ENCODE results near the gene LRRFIP1. TPM values are rescaled to one million over a fixed set of nuclear protein-coding genes. Genes with fewer than 3 reads are reported as not detected.

Gene LRRFIP1
- total and polyA plus RNA-seq, 2 of the 13 experiments (the other 11 are each of a cell fraction or from before 2014, with no cell fraction given), result 15.9 to 40.5 TPM

- TF ChIP-seq ZNF577 (CRISPR knock-in tag; IDR thresholded peaks at IDR 0.05; ENCODE audit: borderline replicate concordance, low read depth) (no peak), ONECUT2 (CRISPR knock-in tag; IDR thresholded peaks at IDR 0.05) (no peak), PHF5A (CRISPR knock-in tag; IDR thresholded peaks at IDR 0.05; ENCODE audit: low read depth, unreplicated experiment) (peak; percentile 22), MZF1 (CRISPR knock-in tag; IDR thresholded peaks at IDR 0.05; ENCODE audit: borderline replicate concordance) (no peak), ZNF343 (CRISPR knock-in tag; IDR thresholded peaks at IDR 0.05) (no peak), ZNF383 (CRISPR knock-in tag; IDR thresholded peaks at IDR 0.05; ENCODE audit: borderline replicate concordance) (no peak), ZNF83 (CRISPR knock-in tag; IDR thresholded peaks at IDR 0.05; ENCODE audit: borderline replicate concordance) (no peak), ZZZ3 (CRISPR knock-in tag; IDR thresholded peaks at IDR 0.05; ENCODE audit: borderline replicate concordance) (no peak), RBFOX2 (IDR thresholded peaks at IDR 0.05; ENCODE audit: low read depth, low read length) (no peak), ATM (IDR thresholded peaks at IDR 0.05; ENCODE audit: borderline replicate concordance) (no peak), RFX1 (IDR thresholded peaks at IDR 0.05) (no peak), TRIM24 (CRISPR knock-in tag; IDR thresholded peaks at IDR 0.05) (no peak), MXD4 (CRISPR knock-in tag; IDR thresholded peaks at IDR 0.05) (peak; percentile 77), KDM5B (CRISPR knock-in tag; IDR thresholded peaks at IDR 0.05; ENCODE audit: borderline replicate concordance) (0 out of 2 replicates have a peak, but pooled peaks have one; percentile 47), FOXC1 (CRISPR knock-in tag; IDR thresholded peaks at IDR 0.05; ENCODE audit: borderline replicate concordance) (peak; percentile 62), MEIS1 (CRISPR knock-in tag; IDR thresholded peaks at IDR 0.05; ENCODE audit: borderline replicate concordance) (peak; percentile 100), ZNF670 (CRISPR knock-in tag; IDR thresholded peaks at IDR 0.05; ENCODE audit: borderline replicate concordance) (no peak), ZSCAN5A (CRISPR knock-in tag; IDR thresholded peaks at IDR 0.05; ENCODE audit: borderline replicate concordance) (no peak), RAD51 (IDR thresholded peaks at IDR 0.05; ENCODE audit: borderline replicate concordance) (no peak), ZBTB14 (CRISPR knock-in tag; IDR thresholded peaks at IDR 0.05) (no peak), ZNF333 (CRISPR knock-in tag; IDR thresholded peaks at IDR 0.05; ENCODE audit: borderline replicate concordance) (no peak), CBX1 (IDR thresholded peaks at IDR 0.05; ENCODE audit: low read depth) (no peak), ZBTB33 (CRISPR knock-in tag; IDR thresholded peaks at IDR 0.05) (no peak), NONO (IDR thresholded peaks at IDR 0.05) (no peak), NONO (CRISPR knock-in tag; conservative IDR thresholded peaks at IDR 0.05) (no peak), SUZ12 (IDR thresholded peaks at IDR 0.05; ENCODE audit: low read depth, low read length) (no peak), ZBTB8A (CRISPR knock-in tag; IDR thresholded peaks at IDR 0.05; ENCODE audit: borderline replicate concordance, low read depth) (no peak), FIP1L1 (IDR thresholded peaks at IDR 0.05; ENCODE audit: borderline replicate concordance, insufficient read depth, low read depth, low read length) (no peak)
Measured at GRCh38 chr2:237715459-237715947, 88.1 kb downstream of the LRRFIP1 start (continued).

All from HepG2 (cell line).